K562 (cell line): ENCODE results near the gene IFIT5. TPM values are rescaled to one million over a fixed set of nuclear protein-coding genes. Genes with fewer than 3 reads are reported as not detected.

Experiments used
- ATAC-seq: fragments of 200-7000 bp; cut with Tn5 transposase; 3 replicates; pipeline ENCODE4 v1.9.1; 2020; ENCODE audit warnings: moderate library complexity
- BruUV-seq: library from RNA; stranded (reverse); fragments of 400-500 nt; replicated peaks from 2 replicates; lab custom pipeline; 2021; lab: Mats Ljungman, UMichigan
- CTCF ChIA-PET: fragments of 300-600 bp; formaldehyde crosslinking; extraction: SDS; loops from one replicate; lab custom pipeline; 2021; ENCODE audit warnings: low intra/inter-chr PET ratio; lab: Yijun Ruan, JAX
- POLR2A ChIA-PET: fragments of 300-600, 350-650 bp; sonication (Branson Sonifier 250); formaldehyde crosslinking; extraction: SDS; loops from one replicate; lab custom pipeline; 2021; ENCODE audit warnings: antibody characterized with exemption, inconsistent platforms; lab: Yijun Ruan, JAX
- DNase-seq, 4 experiments: peaks; one replicate each; pipeline versions ENCODE4 v3.0.0 to v3.0.0-alpha.2; 2011 to 2018; ENCODE audit warnings: low spot score in 3 of 4, mixed read lengths in 3 of 4; ENCODE audit errors: extremely low read depth in 1 of 4
- FAIRE-seq: peaks from 2 replicates; lab custom pipeline; 2011; peaks lifted over from hg19 to GRCh38; lab: Jason Lieb, UNC
- H2AFZ ChIP-seq: 2 replicates; pipeline ENCODE4 v1.6.0; 2011; ENCODE audit warnings: low read depth, low read length, control low read depth, inconsistent platforms
- H3K27ac ChIP-seq: fragments of 200-600 bp; 3 replicates; pipeline ENCODE4 v1.8.0; 2011; ENCODE audit warnings: low read depth, mild to moderate bottlenecking, control low read depth, inconsistent platforms, low read length, moderate library complexity, mixed read lengths; ENCODE audit errors: extremely low read depth
- H3K27me3 ChIP-seq, 2 experiments: fragments of 300-600 bp in 1 of 2; 2 replicates in 1 of 2; 3 replicates in 1 of 2; pipeline versions ENCODE4 v1.6.0 to v1.8.0; 2011; ENCODE audit warnings: inconsistent platforms in 2 of 2, low read length in 2 of 2, mild to moderate bottlenecking in 1 of 2, mixed read lengths in 1 of 2, moderate library complexity in 1 of 2; ENCODE audit not compliant: control insufficient read depth in 2 of 2, insufficient read depth in 2 of 2
- H3K36me3 ChIP-seq: fragments of 300-600 bp; 3 replicates; pipeline ENCODE4 v1.8.0; 2011; ENCODE audit warnings: mild to moderate bottlenecking, low read length, inconsistent platforms; ENCODE audit not compliant: control insufficient read depth, insufficient read depth
- H3K4me1 ChIP-seq, 2 experiments: fragments of 200-600 bp in 1 of 2; replicated peaks in 1 of 2; 2 replicates in 1 of 2; 3 replicates in 1 of 2; pipeline versions ENCODE4 v1.5.1 to v1.8.0; 2011; ENCODE audit warnings: inconsistent platforms in 2 of 2, low read length in 2 of 2, mild to moderate bottlenecking in 1 of 2, mixed read lengths in 1 of 2, moderate library complexity in 1 of 2; ENCODE audit not compliant: control insufficient read depth in 2 of 2, insufficient read depth in 2 of 2
- H3K4me2 ChIP-seq: 2 replicates; pipeline ENCODE4 v1.6.1; 2011; ENCODE audit warnings: low read length, control low read depth, inconsistent platforms, mixed read lengths; ENCODE audit not compliant: insufficient read depth
- H3K4me3 ChIP-seq: fragments of 200-600 bp; sonication (generic), shearing (Covaris generic); 2 replicates; pipeline ENCODE4 v1.5.1; 2016; ENCODE audit warnings: control low read depth, inconsistent platforms
- H3K79me2 ChIP-seq: fragments of 200-600 bp; 3 replicates; pipeline ENCODE4 v1.8.0; 2011; ENCODE audit warnings: low read length, inconsistent platforms; ENCODE audit not compliant: control insufficient read depth, insufficient read depth
- H3K9ac ChIP-seq, 2 experiments: 2 replicates each; pipeline versions ENCODE4 v1.6.0 to v1.6.1; 2011; ENCODE audit warnings: low read depth in 2 of 2, low read length in 2 of 2, control low read depth in 1 of 2, inconsistent platforms in 1 of 2, mild to moderate bottlenecking in 1 of 2, mixed read lengths in 1 of 2; ENCODE audit not compliant: insufficient read depth in 1 of 2
- H3K9me1 ChIP-seq: one replicate; pipeline ENCODE4 v1.6.0; 2011; ENCODE audit warnings: inconsistent platforms, mild to moderate bottlenecking, low read length, moderate library complexity; ENCODE audit not compliant: control insufficient read depth, insufficient read depth
- H3K9me3 ChIP-seq: replicated peaks from 2 replicates; pipeline ENCODE4 v1.5.1; 2011; ENCODE audit warnings: low read depth, low read length, inconsistent platforms; ENCODE audit not compliant: control insufficient read depth, insufficient read depth
- H4K20me1 ChIP-seq: replicated peaks from 2 replicates; pipeline ENCODE4 v1.6.1; 2011; ENCODE audit warnings: low read length, inconsistent platforms, mixed read lengths; ENCODE audit not compliant: control insufficient read depth, insufficient read depth
- COPS2 ChIP-seq: fragments of 450-650 bp; conservative IDR thresholded peaks from 2 replicates; pipeline ENCODE4 v1.6.1; 2016; ENCODE audit warnings: mild to moderate bottlenecking, moderate library complexity
- DIDO1 ChIP-seq: fragments of 450-650 bp; IDR thresholded peaks from 2 replicates; pipeline ENCODE4 v1.6.1; 2016; ENCODE audit warnings: low read depth, missing biosample characterization, missing genetic modification characterization
- ILF3 ChIP-seq: fragments of 450-650 bp; IDR thresholded peaks from 2 replicates; pipeline ENCODE4 v1.6.1; 2018; ENCODE audit warnings: antibody characterized with exemption, mild to moderate bottlenecking, moderate library complexity, borderline replicate concordance
- MBD2 ChIP-seq: sonication (generic); IDR thresholded peaks from 2 replicates; pipeline ENCODE4 v1.6.1; 2016; ENCODE audit warnings: low read depth, borderline replicate concordance
- MIER1 ChIP-seq: fragments of 450-650 bp; IDR thresholded peaks from 2 replicates; pipeline ENCODE4 v1.6.1; 2016; ENCODE audit warnings: antibody characterized with exemption, mild to moderate bottlenecking, low read depth
- MTA2 ChIP-seq: fragments of 450-650 bp; IDR thresholded peaks from 2 replicates; pipeline ENCODE4 v1.6.1; 2016; ENCODE audit warnings: low read depth
- MXI1 ChIP-seq: IDR thresholded peaks from 2 replicates; pipeline ENCODE4 v1.6.1; 2011; ENCODE audit warnings: low read depth, mild to moderate bottlenecking, improper control_type of control experiment, low read length
- MYBL2 ChIP-seq, 2 experiments: fragments of 450-650 bp in 1 of 2; sonication (generic) in 1 of 2; formaldehyde crosslinking in 1 of 2; IDR thresholded peaks; 2 replicates each; pipeline versions ENCODE4 v1.6.1 to v1.8.1; 2017 to 2022; ENCODE audit warnings: borderline replicate concordance in 1 of 2, inconsistent platforms in 1 of 2, low read depth in 1 of 2, mild to moderate bottlenecking in 1 of 2, missing genetic modification reagents in 1 of 2, moderate library complexity in 1 of 2
- PHTF2 ChIP-seq: fragments of 250-450 bp; sonication (Bioruptor Pico); IDR thresholded peaks from 2 replicates; pipeline ENCODE4 v1.5.0; 2021; ENCODE audit warnings: mild to moderate bottlenecking
- SMARCA5 ChIP-seq: fragments of 450-650 bp; IDR thresholded peaks from 2 replicates; pipeline ENCODE4 v1.6.1; 2016
- WHSC1 ChIP-seq: IDR thresholded peaks from one replicate; pipeline ENCODE4 v1.6.1; 2012; ENCODE audit warnings: low read length, control low read depth, inconsistent platforms
- ZNF561 ChIP-seq: fragments of 450-650 bp; formaldehyde crosslinking; conservative IDR thresholded peaks from 2 replicates; pipeline ENCODE4 v1.4.0; 2020; ENCODE audit warnings: mild to moderate bottlenecking, moderate library complexity
- ZZZ3 ChIP-seq: fragments of 450-650 bp; IDR thresholded peaks from 2 replicates; pipeline ENCODE4 v1.6.1; 2016; ENCODE audit warnings: antibody characterized with exemption, mild to moderate bottlenecking, moderate library complexity
- WGBS: fragments of 100-300 bp; shearing (Covaris generic); methylation state at CpG from one replicate; pipeline ENCODE4 v1.1.6; 2016; ENCODE audit warnings: low coverage, mixed read lengths; ENCODE audit not compliant: insufficient coverage; ENCODE audit errors: missing lambda C conversion rate; 5-methylcytosine and 5-hydroxymethylcytosine counted together
- in situ Hi-C: fragments of 300-500 bp; cut with MboI; formaldehyde crosslinking; loops from 4 replicates; pipeline ENCODE4 v1.15.0; 2018; ENCODE audit warnings: inconsistent platforms, mixed read lengths
- intact Hi-C: fragments of 100-400 bp; cut with micrococcal nuclease; formaldehyde crosslinking; loops from 2 replicates; pipeline ENCODE4 v1.14.2; 2022
- polyA plus RNA-seq, 8 experiments: library from polyadenylated mRNA; depleted of rRNA in 4 of 8; stranded (reverse) in 5 of 8; unstranded in 3 of 8; fragments of >200 nt; fragmentation: Nextera tagmentation in 2 of 8; fragmentation: Illumina TruSeq in 1 of 8; extraction: Ambion mirVana in 2 of 8; extraction: Trizol in 1 of 8; gene quantifications; 2 replicates each; pipeline versions ENCODE4 v1.2.1 to v1.2.3, GENCODE V29; 2011 to 2014; ENCODE audit warnings: inconsistent platforms in 1 of 8, missing spikeins in 1 of 8
- total RNA-seq, 7 experiments: library from RNA; depleted of rRNA in 6 of 7; stranded (reverse); fragments of >200 nt in 6 of 7; fragmentation: Illumina TruSeq in 2 of 7; extraction: Trizol in 2 of 7; gene quantifications; 2 replicates each; pipeline versions ENCODE4 v1.2.1 to v1.2.3, GENCODE V29; 2011 to 2021; ENCODE audit warnings: low replicate concordance in 1 of 7
- TF ChIP-seq, protein P1 (sequence below): fragments of 250-450 bp; sonication (Bioruptor Pico); IDR thresholded peaks from 2 replicates; pipeline ENCODE4 v1.6.1; 2021; ENCODE audit warnings: mild to moderate bottlenecking
- TF ChIP-seq, protein P2 (sequence below): IDR thresholded peaks from 2 replicates; pipeline ENCODE4 v1.6.1; 2011; ENCODE audit warnings: borderline replicate concordance, low read depth, mild to moderate bottlenecking, moderate library complexity, low read length; ENCODE audit not compliant: insufficient read depth, poor library complexity, severe bottlenecking
- TF ChIP-seq, protein P3 (sequence below), 2 experiments: fragments of 150-350 bp in 1 of 2; IDR thresholded peaks; 2 replicates each; pipeline ENCODE4 v1.6.1; 2012 to 2016; ENCODE audit warnings: low read depth in 2 of 2, low read length in 2 of 2, mild to moderate bottlenecking in 1 of 2, moderate library complexity in 1 of 2
- TF ChIP-seq, protein P4 (sequence below): sonication (generic); formaldehyde crosslinking; IDR thresholded peaks from 2 replicates; pipeline ENCODE4 v1.8.1; 2022; ENCODE audit warnings: missing genetic modification reagents

The IFIT5 gene
- total and polyA plus RNA-seq, 9 of the 15 experiments (the other 6 are each of a cell fraction or from before 2014, with no cell fraction given), result 0.04 to 0.11 (median 0.06) TPM; not detected in 5

DNA sequence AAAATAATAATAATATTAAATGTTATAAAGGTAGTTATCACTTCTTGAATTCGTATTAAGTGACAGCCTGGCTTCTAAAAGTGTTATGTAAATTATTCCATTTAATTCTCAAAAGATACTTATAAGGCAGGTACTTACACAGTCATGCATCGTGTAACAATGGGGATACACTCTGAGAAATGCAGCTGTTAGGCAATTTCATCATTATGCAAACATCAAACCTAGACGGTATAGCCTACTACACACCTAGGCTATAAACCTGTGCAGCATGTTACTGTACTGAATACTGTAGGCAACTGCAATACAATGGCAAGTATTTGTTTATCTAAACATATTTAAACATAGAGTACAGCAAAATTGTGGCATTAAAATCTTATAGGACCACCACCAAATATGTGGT is 20.5 kb upstream of the IFIT5 start:
- WGBS, result 37% methylated on average over 3 of the region's 3 CpGs
- H3K4me3 ChIP-seq, result no peak overlapping the region
- H3K36me3 ChIP-seq, result no peaks in the 10 kb centered on the region
- H3K9ac ChIP-seq, result no peak overlapping the region
- H3K27ac ChIP-seq, result no peak overlapping the region
- no peaks in the 10 kb centered on the region for H3K79me2 ChIP-seq
- H2AFZ ChIP-seq, result no peak overlapping the region
- ATAC-seq (no peak), FAIRE-seq (no peak), DNase-seq (no peak)
- TF ChIP-seq, protein P1, sequence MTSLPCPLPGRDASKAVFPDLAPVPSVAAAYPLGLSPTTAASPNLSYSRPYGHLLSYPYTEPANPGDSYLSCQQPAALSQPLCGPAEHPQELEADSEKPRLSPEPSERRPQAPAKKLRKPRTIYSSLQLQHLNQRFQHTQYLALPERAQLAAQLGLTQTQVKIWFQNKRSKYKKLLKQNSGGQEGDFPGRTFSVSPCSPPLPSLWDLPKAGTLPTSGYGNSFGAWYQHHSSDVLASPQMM, result no peak
- no peak for TF ChIP-seq COPS2
- TF ChIP-seq MBD2, result no peak
- TF ChIP-seq MYBL2 (IDR thresholded peaks at IDR 0.05; ENCODE audit: low read depth), result no peak
- TF ChIP-seq MYBL2 (CRISPR knock-in tag; IDR thresholded peaks at IDR 0.05; ENCODE audit: borderline replicate concordance), result no peak
- no peak for TF ChIP-seq MXI1
- no peak for TF ChIP-seq DIDO1 (tag)
- TF ChIP-seq PHTF2 (CRISPR knock-in tag), result no peak
- TF ChIP-seq, protein P2, sequence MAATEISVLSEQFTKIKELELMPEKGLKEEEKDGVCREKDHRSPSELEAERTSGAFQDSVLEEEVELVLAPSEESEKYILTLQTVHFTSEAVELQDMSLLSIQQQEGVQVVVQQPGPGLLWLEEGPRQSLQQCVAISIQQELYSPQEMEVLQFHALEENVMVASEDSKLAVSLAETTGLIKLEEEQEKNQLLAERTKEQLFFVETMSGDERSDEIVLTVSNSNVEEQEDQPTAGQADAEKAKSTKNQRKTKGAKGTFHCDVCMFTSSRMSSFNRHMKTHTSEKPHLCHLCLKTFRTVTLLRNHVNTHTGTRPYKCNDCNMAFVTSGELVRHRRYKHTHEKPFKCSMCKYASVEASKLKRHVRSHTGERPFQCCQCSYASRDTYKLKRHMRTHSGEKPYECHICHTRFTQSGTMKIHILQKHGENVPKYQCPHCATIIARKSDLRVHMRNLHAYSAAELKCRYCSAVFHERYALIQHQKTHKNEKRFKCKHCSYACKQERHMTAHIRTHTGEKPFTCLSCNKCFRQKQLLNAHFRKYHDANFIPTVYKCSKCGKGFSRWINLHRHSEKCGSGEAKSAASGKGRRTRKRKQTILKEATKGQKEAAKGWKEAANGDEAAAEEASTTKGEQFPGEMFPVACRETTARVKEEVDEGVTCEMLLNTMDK, result no peak
- no peak for TF ChIP-seq WHSC1
- TF ChIP-seq, protein P3, sequence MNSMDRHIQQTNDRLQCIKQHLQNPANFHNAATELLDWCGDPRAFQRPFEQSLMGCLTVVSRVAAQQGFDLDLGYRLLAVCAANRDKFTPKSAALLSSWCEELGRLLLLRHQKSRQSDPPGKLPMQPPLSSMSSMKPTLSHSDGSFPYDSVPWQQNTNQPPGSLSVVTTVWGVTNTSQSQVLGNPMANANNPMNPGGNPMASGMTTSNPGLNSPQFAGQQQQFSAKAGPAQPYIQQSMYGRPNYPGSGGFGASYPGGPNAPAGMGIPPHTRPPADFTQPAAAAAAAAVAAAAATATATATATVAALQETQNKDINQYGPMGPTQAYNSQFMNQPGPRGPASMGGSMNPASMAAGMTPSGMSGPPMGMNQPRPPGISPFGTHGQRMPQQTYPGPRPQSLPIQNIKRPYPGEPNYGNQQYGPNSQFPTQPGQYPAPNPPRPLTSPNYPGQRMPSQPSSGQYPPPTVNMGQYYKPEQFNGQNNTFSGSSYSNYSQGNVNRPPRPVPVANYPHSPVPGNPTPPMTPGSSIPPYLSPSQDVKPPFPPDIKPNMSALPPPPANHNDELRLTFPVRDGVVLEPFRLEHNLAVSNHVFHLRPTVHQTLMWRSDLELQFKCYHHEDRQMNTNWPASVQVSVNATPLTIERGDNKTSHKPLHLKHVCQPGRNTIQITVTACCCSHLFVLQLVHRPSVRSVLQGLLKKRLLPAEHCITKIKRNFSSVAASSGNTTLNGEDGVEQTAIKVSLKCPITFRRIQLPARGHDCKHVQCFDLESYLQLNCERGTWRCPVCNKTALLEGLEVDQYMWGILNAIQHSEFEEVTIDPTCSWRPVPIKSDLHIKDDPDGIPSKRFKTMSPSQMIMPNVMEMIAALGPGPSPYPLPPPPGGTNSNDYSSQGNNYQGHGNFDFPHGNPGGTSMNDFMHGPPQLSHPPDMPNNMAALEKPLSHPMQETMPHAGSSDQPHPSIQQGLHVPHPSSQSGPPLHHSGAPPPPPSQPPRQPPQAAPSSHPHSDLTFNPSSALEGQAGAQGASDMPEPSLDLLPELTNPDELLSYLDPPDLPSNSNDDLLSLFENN (IDR thresholded peaks at IDR 0.05; ENCODE audit: low read depth in 2 of 2, low read length in 2 of 2), result no peak
- TF ChIP-seq MIER1, result no peak
- TF ChIP-seq, protein P4, sequence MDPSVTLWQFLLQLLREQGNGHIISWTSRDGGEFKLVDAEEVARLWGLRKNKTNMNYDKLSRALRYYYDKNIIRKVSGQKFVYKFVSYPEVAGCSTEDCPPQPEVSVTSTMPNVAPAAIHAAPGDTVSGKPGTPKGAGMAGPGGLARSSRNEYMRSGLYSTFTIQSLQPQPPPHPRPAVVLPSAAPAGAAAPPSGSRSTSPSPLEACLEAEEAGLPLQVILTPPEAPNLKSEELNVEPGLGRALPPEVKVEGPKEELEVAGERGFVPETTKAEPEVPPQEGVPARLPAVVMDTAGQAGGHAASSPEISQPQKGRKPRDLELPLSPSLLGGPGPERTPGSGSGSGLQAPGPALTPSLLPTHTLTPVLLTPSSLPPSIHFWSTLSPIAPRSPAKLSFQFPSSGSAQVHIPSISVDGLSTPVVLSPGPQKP (CRISPR knock-in tag), result no peak
- TF ChIP-seq ZNF561 (CRISPR knock-in tag), result no peak
- no peak for TF ChIP-seq SMARCA5
- TF ChIP-seq MTA2, result no peak
- no peak for TF ChIP-seq ZZZ3
- no peak for TF ChIP-seq ILF3
- ChIA-PET CTCF (no interaction called here), POLR2A (no interaction called here)
- no peaks in the 10 kb centered on the region for H3K9me3 ChIP-seq
- in situ Hi-C loops, result no loop called here
- BruUV-seq, result no TSS peak
- H4K20me1 ChIP-seq, result no peaks in the 10 kb centered on the region
- H3K9me1 ChIP-seq, result no peaks in the 10 kb centered on the region
- H3K4me1 ChIP-seq, result peaks cover 0 to 8% of the 10 kb centered on the region in 2 experiments; a peak in 3 of 5 replicates
- H3K4me2 ChIP-seq, result no peak overlapping the region
- H3K27me3 ChIP-seq, result no peaks in the 10 kb centered on the region
- intact Hi-C loops, result no loop called here
